Neural cell (in vitro differentiated cells): Measurements from ENCODE around the gene LGALS3BP.

ENCODE experiments used
- EP300 ChIP-seq: fragments of 450-650 bp; conservative IDR thresholded peaks from 2 replicates; pipeline ENCODE4 v1.6.1; 2014; ENCODE audit warnings: antibody characterized with exemption, mild to moderate bottlenecking, moderate library complexity; ENCODE audit not compliant: poor library complexity, severe bottlenecking
- EZH2 ChIP-seq: fragments of 200-600, 300-800 bp; shearing (Covaris generic), sonication (generic); IDR thresholded peaks from 2 replicates; pipeline ENCODE4 v1.6.1; 2014; ENCODE audit warnings: antibody characterized with exemption, low read length, borderline replicate concordance, mild to moderate bottlenecking; ENCODE audit not compliant: insufficient read depth, poor library complexity, severe bottlenecking
- MXI1 ChIP-seq: fragments of 450-650 bp; conservative IDR thresholded peaks from 2 replicates; pipeline ENCODE4 v1.6.1; 2014; ENCODE audit warnings: antibody characterized with exemption, mild to moderate bottlenecking; ENCODE audit not compliant: poor library complexity, severe bottlenecking
- POLR2AphosphoS5 ChIP-seq: IDR thresholded peaks from 2 replicates; pipeline ENCODE4 v1.6.1; 2012
- RAD21 ChIP-seq: fragments of 450-650 bp; conservative IDR thresholded peaks from 2 replicates; pipeline ENCODE4 v1.6.1; 2014; ENCODE audit warnings: antibody characterized with exemption, mild to moderate bottlenecking, moderate library complexity
- REST ChIP-seq: IDR thresholded peaks from 2 replicates; pipeline ENCODE4 v1.6.1; 2012; ENCODE audit warnings: borderline replicate concordance
- SMC3 ChIP-seq: fragments of 450-650 bp; conservative IDR thresholded peaks from 2 replicates; pipeline ENCODE4 v1.6.1; 2014; ENCODE audit warnings: antibody characterized with exemption, mild to moderate bottlenecking, moderate library complexity; ENCODE audit not compliant: poor library complexity
- TF ChIP-seq, protein P1 (sequence below): fragments of 450-650 bp; IDR thresholded peaks from 2 replicates; pipeline ENCODE4 v1.5.1; 2014; ENCODE audit warnings: antibody characterized with exemption, mild to moderate bottlenecking, moderate library complexity; ENCODE audit not compliant: poor library complexity, severe bottlenecking

- TF ChIP-seq, protein P1, sequence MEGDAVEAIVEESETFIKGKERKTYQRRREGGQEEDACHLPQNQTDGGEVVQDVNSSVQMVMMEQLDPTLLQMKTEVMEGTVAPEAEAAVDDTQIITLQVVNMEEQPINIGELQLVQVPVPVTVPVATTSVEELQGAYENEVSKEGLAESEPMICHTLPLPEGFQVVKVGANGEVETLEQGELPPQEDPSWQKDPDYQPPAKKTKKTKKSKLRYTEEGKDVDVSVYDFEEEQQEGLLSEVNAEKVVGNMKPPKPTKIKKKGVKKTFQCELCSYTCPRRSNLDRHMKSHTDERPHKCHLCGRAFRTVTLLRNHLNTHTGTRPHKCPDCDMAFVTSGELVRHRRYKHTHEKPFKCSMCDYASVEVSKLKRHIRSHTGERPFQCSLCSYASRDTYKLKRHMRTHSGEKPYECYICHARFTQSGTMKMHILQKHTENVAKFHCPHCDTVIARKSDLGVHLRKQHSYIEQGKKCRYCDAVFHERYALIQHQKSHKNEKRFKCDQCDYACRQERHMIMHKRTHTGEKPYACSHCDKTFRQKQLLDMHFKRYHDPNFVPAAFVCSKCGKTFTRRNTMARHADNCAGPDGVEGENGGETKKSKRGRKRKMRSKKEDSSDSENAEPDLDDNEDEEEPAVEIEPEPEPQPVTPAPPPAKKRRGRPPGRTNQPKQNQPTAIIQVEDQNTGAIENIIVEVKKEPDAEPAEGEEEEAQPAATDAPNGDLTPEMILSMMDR, result no peak
- no peak for TF ChIP-seq EZH2
- no peak for TF ChIP-seq EP300
- no peak for TF ChIP-seq POLR2AphosphoS5
- no peak for TF ChIP-seq REST
- TF ChIP-seq MXI1, result no peak
- no peak for TF ChIP-seq RAD21
- TF ChIP-seq SMC3, result no peak
Observed at GRCh38 chr17:78956254-78956653, 23.5 kb downstream of the LGALS3BP start.
